GM19397 (cell line): Measurements from ENCODE around the gene SIAH3.
"Not testable (repeated sequence)": the region's sequence is repeated elsewhere in the genome, so short reads cannot be mapped to it uniquely, and the experiment has no call there.

Source experiments
- ATAC-seq: cut with Tn5 transposase; IDR thresholded peaks from one replicate; pipeline ENCODE4 v1.9.1; 2021; ENCODE audit warnings: mild to moderate bottlenecking, moderate library complexity; ENCODE audit not compliant: unreplicated experiment

SIAH3 gene

GRCh38 chr13:45851171-45851921, at the start of gene SIAH3:
SIAH3 (minus strand) TSS chr13:45851753; CDS start chr13:45851629, 124 bp downstream.
- ATAC-seq = no peak

GRCh38 chr13:45899406-45899805, 47.9 kb upstream of the SIAH3 start:
- no peak for ATAC-seq

- ATAC-seq = no peak
Measured at GRCh38 chr13:45897562-45897961, 46.0 kb upstream of the SIAH3 start.

GRCh38 chr13:45896285-45896684, 44.7 kb upstream of the SIAH3 start:
- no peak for ATAC-seq

- ATAC-seq = no peak
Measured at GRCh38 chr13:45895881-45896280, 44.3 kb upstream of the SIAH3 start.

GRCh38 chr13:45892513-45892912, 41.0 kb upstream of the SIAH3 start:
- no peak for ATAC-seq

GRCh38 chr13:45889590-45890243, 38.2 kb upstream of the SIAH3 start:
- no peak for ATAC-seq

GRCh38 chr13:45886466-45886865, 34.9 kb upstream of the SIAH3 start:
- no peak for ATAC-seq

- no peak for ATAC-seq
Measured at GRCh38 chr13:45885194-45885593, 33.6 kb upstream of the SIAH3 start.

GRCh38 chr13:45882626-45883025, 31.1 kb upstream of the SIAH3 start:
- no peak for ATAC-seq

- ATAC-seq = no peak
Measured at GRCh38 chr13:45881353-45881752, 29.8 kb upstream of the SIAH3 start.

GRCh38 chr13:45880242-45880641, 28.7 kb upstream of the SIAH3 start:
- no peak for ATAC-seq

GRCh38 chr13:45879666-45880065, 28.1 kb upstream of the SIAH3 start:
- no peak for ATAC-seq

- ATAC-seq = no peak
Measured at GRCh38 chr13:45878966-45879365, 27.4 kb upstream of the SIAH3 start.

- ATAC-seq = no peak
Measured at GRCh38 chr13:45876781-45877180, 25.2 kb upstream of the SIAH3 start.

GRCh38 chr13:45875951-45876350, 24.4 kb upstream of the SIAH3 start:
- no peak for ATAC-seq

- ATAC-seq = no peak
Measured at GRCh38 chr13:45873491-45874325, 22.2 kb upstream of the SIAH3 start.

- ATAC-seq = no peak
Measured at GRCh38 chr13:45872566-45872965, 21.0 kb upstream of the SIAH3 start.

- ATAC-seq = not testable (repeated sequence)
Measured at GRCh38 chr13:45871201-45871600, 19.6 kb upstream of the SIAH3 start.

GRCh38 chr13:45870232-45870631, 18.7 kb upstream of the SIAH3 start:
- no peak for ATAC-seq

GRCh38 chr13:45865414-45865813, 13.9 kb upstream of the SIAH3 start:
- no peak for ATAC-seq
